Osteocyte (in vitro differentiated cells): ENCODE measurements around the gene MAX. TPM values are rescaled to one million over a fixed set of nuclear protein-coding genes. Genes with fewer than 3 reads are reported as not detected.

Experiments
- DNase-seq: peaks from one replicate; pipeline ENCODE4 v3.0.0; 2021; ENCODE audit warnings: mixed read lengths; ENCODE audit not compliant: unreplicated experiment; ENCODE audit errors: extremely low spot score
- H3K27ac Mint-ChIP-seq: one replicate; pipeline ENCODE4 v1.8.0; 2021; ENCODE audit warnings: mild to moderate bottlenecking, mixed read lengths; ENCODE audit not compliant: unreplicated experiment
- H3K27me3 Mint-ChIP-seq: one replicate; pipeline ENCODE4 v1.8.0; 2021; ENCODE audit warnings: mixed read lengths; ENCODE audit not compliant: unreplicated experiment
- H3K36me3 Mint-ChIP-seq: one replicate; pipeline ENCODE4 v1.8.0; 2021; ENCODE audit warnings: mixed read lengths; ENCODE audit not compliant: unreplicated experiment
- H3K4me1 Mint-ChIP-seq: one replicate; pipeline ENCODE4 v1.8.0; 2021; ENCODE audit warnings: mixed read lengths; ENCODE audit not compliant: unreplicated experiment
- H3K4me3 Mint-ChIP-seq: one replicate; pipeline ENCODE4 v1.8.0; 2021; ENCODE audit warnings: mild to moderate bottlenecking, moderate library complexity, mixed read lengths; ENCODE audit not compliant: unreplicated experiment
- H3K9me3 Mint-ChIP-seq: one replicate; pipeline ENCODE4 v1.8.0; 2021; ENCODE audit warnings: mixed read lengths; ENCODE audit not compliant: unreplicated experiment
- CTCF ChIP-seq: fragments of 200-600 bp; sonication (generic); IDR thresholded peaks from 2 replicates; pipeline ENCODE4 v1.5.0; 2021; ENCODE audit warnings: antibody characterized with exemption, mild to moderate bottlenecking, moderate library complexity
- total RNA-seq: library from RNA; stranded (reverse); gene quantifications from 2 replicates; pipeline ENCODE4 v1.2.1, GENCODE V29; 2021

Gene MAX
- total RNA-seq, 1 donor from 2014 or later: 120 TPM

GRCh38 chr14:65065719-65066118 is 36.6 kb downstream of the MAX start:
- no peak overlapping the region for H3K27ac Mint-ChIP-seq

DNA sequence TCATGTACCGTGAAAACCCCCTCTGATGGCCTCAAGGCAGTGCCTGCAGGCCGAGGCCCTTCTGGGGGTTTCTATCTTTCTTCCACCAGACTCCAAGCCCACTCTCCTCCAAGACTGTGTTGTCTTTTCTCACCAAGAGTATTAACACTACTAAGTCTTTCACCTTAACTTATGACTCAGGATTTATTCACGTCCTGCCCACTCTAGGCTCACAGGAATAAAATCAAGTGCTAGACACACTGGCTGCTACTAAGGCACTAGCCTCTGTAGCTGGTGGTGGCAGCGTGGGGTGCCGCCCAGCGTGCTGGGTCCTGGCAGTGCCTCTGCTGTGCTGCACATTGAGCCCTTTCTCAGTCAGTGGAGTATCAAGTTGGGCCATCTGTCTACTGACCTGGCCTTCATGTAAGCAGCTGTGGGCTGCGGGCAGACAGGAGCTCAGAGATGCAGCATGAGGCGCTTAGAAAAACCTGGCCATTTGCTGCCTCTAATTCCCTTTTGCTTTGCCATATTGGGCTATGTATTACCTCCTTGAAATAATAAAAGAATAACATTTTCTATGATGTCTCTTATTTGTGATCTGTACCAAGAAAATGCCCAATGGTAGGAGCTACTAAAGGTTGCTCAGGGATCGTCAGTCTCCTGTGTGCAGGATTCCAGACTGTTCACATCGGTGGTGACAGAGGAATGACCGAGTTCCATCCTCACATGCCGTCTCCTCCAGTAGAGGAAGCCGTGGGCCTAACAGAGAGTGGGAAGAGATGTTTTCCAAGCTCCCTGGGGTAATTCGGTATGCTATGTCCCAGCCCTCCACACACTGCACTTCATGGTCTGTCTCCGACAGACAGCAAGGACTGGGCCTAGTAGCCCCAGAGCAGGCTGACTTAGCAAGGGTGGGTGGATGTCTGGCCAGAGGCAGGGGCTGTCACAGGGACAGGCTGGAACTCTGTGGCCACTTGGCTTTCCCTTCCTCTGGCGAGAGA is 39.9 kb downstream of the MAX start:
- Mint-ChIP-seq H3K9me3 (no peaks in the 10 kb centered on the region), H3K4me1 (no peaks in the 10 kb centered on the region), H3K4me3 (no peak overlapping the region), H3K27me3 (no peaks in the 10 kb centered on the region), H3K36me3 (peaks cover 43% of the 10 kb centered on the region), H3K27ac (no peak overlapping the region)
- TF ChIP-seq CTCF: no peak
- DNase-seq: no peak

More at GRCh38 chr14:65065719-65066118, 36.6 kb downstream of the MAX start:
- DNase-seq: no peak
- no peaks in the 10 kb centered on the region for H3K4me1 Mint-ChIP-seq
- H3K27me3 Mint-ChIP-seq: no peaks in the 10 kb centered on the region
- no peaks in the 10 kb centered on the region for H3K9me3 Mint-ChIP-seq
- H3K36me3 Mint-ChIP-seq: peaks cover 41% of the 10 kb centered on the region
- H3K4me3 Mint-ChIP-seq: no peak overlapping the region
- TF ChIP-seq CTCF: no peak

DNA sequence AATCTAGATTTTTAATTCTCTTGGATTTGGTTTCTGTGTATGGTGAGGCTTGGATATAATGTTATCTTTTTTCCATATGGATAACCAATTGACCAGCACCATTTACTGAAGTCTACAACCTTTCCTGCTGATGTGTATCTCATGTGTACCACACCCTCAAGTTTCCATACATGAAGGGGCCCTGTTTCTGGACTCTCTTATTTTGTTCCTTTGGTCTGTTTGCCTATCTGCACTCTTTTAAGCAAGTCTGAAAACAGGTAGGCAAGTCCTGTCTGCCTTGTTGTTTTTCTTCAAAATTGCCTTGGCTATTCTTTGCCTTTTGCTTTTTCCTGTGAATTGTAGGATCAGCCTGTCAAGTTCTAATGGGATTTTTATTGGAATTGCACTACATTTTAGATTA is 44.6 kb downstream of the MAX start:
- no peaks in the 10 kb centered on the region for H3K9me3 Mint-ChIP-seq
- no peak overlapping the region for H3K4me3 Mint-ChIP-seq
- H3K27me3 Mint-ChIP-seq: no peaks in the 10 kb centered on the region
- H3K36me3 Mint-ChIP-seq: peaks cover 29% of the 10 kb centered on the region
- no peaks in the 10 kb centered on the region for H3K4me1 Mint-ChIP-seq
- no peak for DNase-seq
- H3K27ac Mint-ChIP-seq: no peak overlapping the region
- no peak for TF ChIP-seq CTCF

- H3K4me3 Mint-ChIP-seq: no peak overlapping the region
- H3K27me3 Mint-ChIP-seq: no peaks in the 10 kb centered on the region
- peaks cover 21% of the 10 kb centered on the region for H3K36me3 Mint-ChIP-seq
- H3K9me3 Mint-ChIP-seq: no peaks in the 10 kb centered on the region
- no peaks in the 10 kb centered on the region for H3K4me1 Mint-ChIP-seq
- TF ChIP-seq CTCF: no peak
- no peak overlapping the region for H3K27ac Mint-ChIP-seq
- no peak for DNase-seq
Measured at GRCh38 chr14:65054471-65055085, 47.7 kb downstream of the MAX start.

DNA sequence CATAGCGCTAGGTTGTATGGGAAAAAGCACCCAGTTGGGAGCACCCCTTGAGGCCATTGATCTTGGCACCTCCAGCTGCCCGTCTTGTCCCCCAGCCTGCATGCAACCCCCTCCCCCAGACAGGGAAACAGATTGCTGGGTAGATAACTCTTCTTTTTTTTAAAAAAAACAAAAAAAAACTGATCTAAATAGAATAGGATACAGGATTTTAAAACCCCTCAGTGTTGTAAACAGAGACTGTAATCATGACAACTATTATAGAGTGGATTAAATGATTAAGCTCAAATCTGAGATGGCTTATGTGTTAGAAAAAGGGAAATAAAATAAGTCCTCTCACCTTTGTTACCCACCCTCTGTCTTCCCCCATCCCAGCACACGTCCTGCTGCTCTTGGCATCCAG is 48.9 kb downstream of the MAX start:
- Mint-ChIP-seq H3K27me3 (no peaks in the 10 kb centered on the region), H3K4me3 (no peak overlapping the region), H3K4me1 (no peaks in the 10 kb centered on the region), H3K9me3 (no peaks in the 10 kb centered on the region), H3K27ac (no peak overlapping the region), H3K36me3 (peaks cover 19% of the 10 kb centered on the region)
- no peak for DNase-seq
- no peak for TF ChIP-seq CTCF
